Measurements from ENCODE around the gene SLC22A5.
A peak's percentile ranks its signal among the peaks of the same experiment; 100 is the strongest.

The SLC22A5 gene

GRCh38 chr5:132428147-132428482 is 58.6 kb downstream of the SLC22A5 start:
- no peak overlapping the region for H3K4me3 ChIP-seq (replicated peaks; ENCODE audit: low read depth, low read length)
- TF ChIP-seq CTCF (IDR thresholded peaks at IDR 0.05; ENCODE audit: low read length, missing control alignments): no peak
- DNase-seq (ENCODE audit: low read depth): no peak

- H3K4me3 ChIP-seq (replicated peaks; ENCODE audit: low read depth, low read length): no peak overlapping the region
- peak; percentile 65 for DNase-seq (ENCODE audit: low read depth)
- TF ChIP-seq CTCF (IDR thresholded peaks at IDR 0.05; ENCODE audit: low read length, missing control alignments): no peak
These were observed 59.3 kb downstream of the SLC22A5 start for GRCh38 chr5:132428484-132429462.

- no peak for DNase-seq (ENCODE audit: low read depth)
- no peak for TF ChIP-seq CTCF (IDR thresholded peaks at IDR 0.05; ENCODE audit: low read length, missing control alignments)
- H3K4me3 ChIP-seq (replicated peaks; ENCODE audit: low read depth, low read length): no peak overlapping the region
These were observed 60.2 kb downstream of the SLC22A5 start for GRCh38 chr5:132429463-132430440.

- H3K4me3 ChIP-seq (replicated peaks; ENCODE audit: low read depth, low read length): no peak overlapping the region
- no peak for DNase-seq (ENCODE audit: low read depth)
- TF ChIP-seq CTCF (IDR thresholded peaks at IDR 0.05; ENCODE audit: low read length, missing control alignments): no peak
These were observed 61.2 kb downstream of the SLC22A5 start for GRCh38 chr5:132430746-132431145.

- DNase-seq (ENCODE audit: low read depth): no peak
- no peak overlapping the region for H3K4me3 ChIP-seq (replicated peaks; ENCODE audit: low read depth, low read length)
- no peak for TF ChIP-seq CTCF (IDR thresholded peaks at IDR 0.05; ENCODE audit: low read length, missing control alignments)
These were observed 62.1 kb downstream of the SLC22A5 start for GRCh38 chr5:132431632-132432031.

- H3K4me3 ChIP-seq (replicated peaks; ENCODE audit: low read depth, low read length): no peak overlapping the region
- no peak for TF ChIP-seq CTCF (IDR thresholded peaks at IDR 0.05; ENCODE audit: low read length, missing control alignments)
- no peak for DNase-seq (ENCODE audit: low read depth)
These were observed 63.6 kb downstream of the SLC22A5 start for GRCh38 chr5:132433141-132433540.
